Activated CD4-positive, alpha-beta T cell treated with anti-CD3 and anti-CD28 coated beads, Interleukin-2, amount 50 U/mL, for 4 hours (primary cell): ENCODE data around the gene CXCR4.
"Not testable (repeated sequence)": the region's sequence is repeated elsewhere in the genome, so short reads cannot be mapped to it uniquely, and the experiment has no call there.

Experiments used
- DNase-seq, 2 experiments: peaks; one replicate each; pipeline ENCODE4 v3.0.0-alpha.2; 2020

CXCR4 gene

DNA sequence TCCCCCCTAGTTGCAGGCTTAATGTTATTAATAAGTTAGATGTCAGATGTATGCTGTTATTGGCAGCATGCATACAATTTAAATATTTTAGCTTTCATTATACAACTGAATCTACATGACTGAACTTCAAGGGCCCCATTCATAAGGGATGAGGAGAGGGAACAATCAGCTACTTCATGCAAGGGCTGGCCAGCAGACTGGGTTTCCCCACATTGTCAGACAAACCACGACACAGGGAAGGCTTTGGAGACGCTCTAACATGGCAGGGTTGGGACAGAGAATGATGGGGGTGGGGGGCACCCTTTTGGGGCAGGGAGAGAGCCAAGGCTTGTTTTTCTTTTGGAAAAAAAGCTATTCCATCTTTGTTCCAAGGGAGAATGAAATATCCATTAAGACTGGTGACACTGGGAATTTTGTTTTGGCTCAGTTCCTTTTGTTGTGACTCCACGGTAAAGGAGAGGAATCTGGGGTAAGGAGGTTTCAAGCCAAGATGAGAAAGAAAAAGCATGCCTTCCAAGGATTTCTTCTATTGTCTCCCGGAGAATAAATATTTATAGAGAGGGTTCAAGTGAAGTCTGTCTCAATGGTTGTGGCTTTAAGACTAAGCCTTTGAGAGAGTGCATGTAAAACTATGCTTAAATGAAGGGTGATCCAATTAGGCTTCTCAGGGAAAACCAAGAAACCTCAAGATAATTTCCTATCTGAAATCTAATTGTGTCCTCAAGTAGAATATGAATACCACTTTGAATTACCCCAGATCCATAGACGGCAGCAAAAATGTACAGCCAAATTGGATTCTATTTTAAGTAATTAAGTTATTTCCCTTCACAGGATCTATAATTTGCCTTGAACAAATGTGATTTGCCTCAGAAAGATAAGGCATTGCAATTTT, 5.4 kb downstream of the CXCR4 start:
- DNase-seq, result no peak

DNA sequence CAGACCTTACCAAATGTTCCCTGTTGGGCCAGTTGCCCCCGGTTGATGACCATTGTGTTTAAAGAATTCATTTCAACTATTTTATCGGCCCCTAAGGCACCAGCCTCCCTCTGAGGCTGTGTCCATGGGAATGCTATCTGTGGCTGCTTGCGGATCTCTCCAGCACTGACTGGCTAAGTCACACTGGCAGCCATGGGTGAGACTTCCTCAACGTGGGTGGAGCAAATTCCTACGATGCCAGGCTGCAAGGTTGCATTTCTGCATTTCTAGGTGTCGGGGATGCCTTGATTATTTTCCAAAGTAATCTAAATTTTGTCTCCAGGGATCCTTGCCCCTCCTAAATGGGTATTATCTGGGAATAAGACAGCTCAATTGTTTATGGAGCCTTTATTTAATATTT, 6.2 kb downstream of the CXCR4 start:
- no peak for DNase-seq

DNA sequence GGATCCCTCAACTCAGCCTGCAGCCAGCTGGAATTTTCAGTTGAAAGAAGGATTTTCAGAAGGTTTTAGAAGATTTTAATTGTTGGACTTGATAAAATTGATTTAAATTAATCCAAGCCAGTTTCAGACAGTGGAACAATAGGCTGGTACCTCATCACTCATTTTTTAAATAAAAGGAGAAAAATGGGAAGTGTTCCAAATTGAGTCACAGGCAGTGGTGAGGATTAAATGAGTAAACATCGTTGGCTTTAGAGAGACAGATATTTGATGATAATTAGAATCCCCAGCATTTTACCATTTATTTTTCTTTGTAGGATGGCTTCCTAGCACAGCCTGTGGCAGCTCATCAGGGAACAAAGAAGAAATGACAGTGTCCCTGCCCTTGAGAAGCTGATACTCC, 7.4 kb downstream of the CXCR4 start:
- DNase-seq, result no peak

DNA sequence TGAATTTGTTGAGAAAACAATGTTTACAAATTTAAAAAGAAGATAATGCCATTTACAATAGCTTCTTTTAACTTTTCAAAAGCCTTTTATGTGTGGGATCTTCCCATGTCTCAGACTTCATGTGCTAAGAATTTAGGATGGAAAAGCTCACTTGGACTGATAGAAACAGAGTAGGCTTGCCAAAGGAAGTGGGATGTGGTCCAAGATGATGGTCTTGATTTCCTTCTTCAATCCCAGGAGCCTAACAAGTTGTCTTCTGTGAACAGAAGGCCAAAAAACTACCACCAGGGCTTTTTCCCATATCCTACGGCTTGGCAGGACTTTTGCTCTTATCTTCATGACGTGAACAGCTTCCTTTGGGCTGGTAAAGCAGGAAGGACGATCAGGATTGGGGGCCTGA, 9.5 kb downstream of the CXCR4 start:
- DNase-seq, result no peak

DNA sequence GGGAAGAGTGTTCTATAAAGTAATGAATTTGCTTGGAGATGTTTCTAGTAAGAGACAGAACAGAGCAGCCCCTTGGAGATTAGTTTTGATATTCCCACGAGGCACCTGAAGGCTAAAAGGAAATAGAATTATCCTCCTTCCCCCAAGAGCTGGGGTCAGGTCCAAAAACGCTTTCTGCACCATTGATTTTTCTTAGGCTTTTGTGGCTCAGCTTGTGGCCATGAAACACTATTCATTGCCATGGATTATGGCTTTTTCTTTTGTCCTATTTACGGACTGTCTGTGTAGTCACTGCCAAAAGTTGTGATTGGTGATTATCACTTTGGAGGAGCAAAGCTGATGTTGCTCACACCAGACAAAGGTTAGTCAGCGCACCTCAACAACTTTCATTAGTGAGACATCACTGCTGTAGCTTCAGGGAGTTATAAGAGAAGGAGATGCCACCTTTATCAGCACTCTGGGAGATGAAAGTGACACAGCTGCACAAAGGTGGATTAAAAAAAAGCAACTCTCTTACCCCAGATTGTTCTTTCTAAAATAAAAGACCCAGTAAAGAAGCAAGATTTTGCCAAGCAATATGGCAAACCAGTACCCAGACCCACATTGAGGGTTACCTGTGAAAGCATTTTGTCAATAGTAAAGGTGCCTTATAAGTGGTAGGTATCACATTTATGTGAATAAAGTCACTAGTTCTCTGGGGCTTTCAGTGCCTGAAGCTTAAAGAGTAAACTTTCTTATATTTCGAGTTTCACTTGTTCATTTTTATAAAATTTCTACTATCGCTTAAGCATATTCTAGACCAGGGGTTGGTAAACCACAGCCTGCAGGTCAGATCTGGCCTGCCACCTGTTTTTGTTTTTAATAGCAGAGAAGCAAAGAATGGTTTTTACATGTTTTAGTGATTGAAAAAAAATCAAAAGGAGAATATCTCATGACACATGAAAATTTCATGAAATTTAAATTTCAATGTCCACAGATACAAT, 10.6 kb downstream of the CXCR4 start:
- DNase-seq, result no peak

DNA sequence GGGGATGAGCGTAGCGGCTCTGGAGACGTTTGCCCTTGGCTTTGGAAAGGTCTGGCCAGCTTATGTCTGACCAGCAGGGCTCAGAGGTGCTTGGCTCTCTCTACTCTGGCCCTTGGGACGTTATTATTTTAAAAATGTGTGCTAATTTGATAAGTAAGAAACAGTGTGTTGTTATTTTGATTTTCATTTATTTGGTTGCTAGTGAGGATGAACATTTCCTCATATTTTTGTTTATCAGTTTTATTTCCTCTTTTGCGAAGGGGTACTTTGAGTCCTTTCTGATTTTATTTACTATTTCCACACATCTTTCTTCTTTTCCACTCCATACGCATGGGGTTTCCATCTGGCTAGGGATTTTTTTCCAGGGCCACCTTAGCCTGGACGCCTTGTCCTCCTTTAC, 11.4 kb downstream of the CXCR4 start:
- no peak for DNase-seq

DNA sequence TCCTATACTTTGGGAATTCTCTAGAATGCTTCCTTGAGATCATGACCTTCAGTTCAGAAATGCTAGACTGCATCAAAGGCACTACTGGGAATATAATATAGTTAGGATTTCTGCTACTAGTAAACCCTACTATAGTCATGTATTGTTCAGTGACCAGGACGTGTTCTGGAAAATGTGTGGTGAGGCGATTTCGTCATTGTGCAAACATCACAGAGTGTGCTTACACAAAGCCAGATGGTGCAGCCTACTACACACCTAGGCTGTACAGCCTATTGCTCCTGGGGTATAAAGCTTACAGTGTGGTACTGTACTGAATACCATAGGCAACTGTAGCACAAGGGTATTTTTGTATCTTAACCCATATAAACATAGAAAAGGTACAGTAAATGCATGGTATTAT, 13.0 kb downstream of the CXCR4 start:
- DNase-seq, result no peak

DNA sequence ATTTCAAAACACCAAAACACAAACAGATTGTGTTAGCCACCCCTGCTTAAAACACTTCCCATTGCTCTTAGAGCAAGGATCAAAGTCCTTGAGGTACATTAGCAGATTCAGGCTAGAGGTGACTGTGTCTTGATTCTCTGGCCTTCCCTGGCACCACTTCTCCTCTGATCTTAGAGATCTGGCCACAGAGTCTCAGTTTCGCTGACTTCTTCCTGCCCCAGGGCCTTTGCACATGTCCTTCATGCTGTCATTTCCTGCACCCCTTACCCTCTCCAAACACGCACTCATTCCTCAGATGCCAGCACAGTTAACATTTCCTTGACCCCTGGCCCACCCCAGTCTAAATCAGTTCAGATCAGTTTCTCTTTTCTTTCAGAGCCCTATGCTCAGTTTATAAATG, 16.9 kb downstream of the CXCR4 start:
- DNase-seq, result no peak

DNA sequence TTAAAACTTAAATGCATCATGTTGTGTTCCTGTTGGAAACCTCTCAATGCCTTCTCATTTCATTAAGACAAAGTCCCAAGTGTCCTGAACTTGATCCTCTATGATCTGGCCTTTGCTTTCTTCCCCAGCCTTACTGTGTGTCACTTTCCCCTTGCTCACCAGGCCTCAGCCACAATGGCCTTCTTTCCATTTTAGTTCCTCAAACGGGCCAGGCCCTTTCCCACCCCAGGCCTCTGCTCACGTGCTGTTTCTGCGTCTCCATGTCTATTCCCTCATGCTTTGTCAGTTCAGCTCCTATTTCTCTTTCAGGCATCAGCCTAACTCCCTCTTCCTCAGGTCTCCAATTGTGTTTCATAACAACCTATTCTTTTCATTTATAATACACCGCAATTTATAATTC, 19.5 kb downstream of the CXCR4 start:
- no peak for DNase-seq

DNA sequence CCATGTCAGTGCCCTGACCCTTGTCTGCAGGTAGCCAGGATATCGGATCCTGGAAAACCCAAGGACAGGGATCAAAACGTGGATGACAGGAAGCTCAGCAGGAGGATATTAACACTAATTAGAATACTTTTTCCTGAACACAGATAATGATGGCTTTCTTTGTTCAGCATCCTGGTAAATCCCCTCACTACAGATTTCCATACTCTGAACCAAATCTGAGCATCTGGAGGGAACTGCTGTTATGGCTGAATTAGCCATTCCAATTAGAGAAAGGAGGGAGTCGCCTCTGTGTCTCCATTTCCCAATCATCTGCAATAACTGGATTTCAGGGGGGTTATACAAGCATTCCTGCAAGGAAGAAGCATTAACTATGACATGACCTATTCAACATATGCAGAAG, 24.4 kb downstream of the CXCR4 start:
- no peak for DNase-seq

DNA sequence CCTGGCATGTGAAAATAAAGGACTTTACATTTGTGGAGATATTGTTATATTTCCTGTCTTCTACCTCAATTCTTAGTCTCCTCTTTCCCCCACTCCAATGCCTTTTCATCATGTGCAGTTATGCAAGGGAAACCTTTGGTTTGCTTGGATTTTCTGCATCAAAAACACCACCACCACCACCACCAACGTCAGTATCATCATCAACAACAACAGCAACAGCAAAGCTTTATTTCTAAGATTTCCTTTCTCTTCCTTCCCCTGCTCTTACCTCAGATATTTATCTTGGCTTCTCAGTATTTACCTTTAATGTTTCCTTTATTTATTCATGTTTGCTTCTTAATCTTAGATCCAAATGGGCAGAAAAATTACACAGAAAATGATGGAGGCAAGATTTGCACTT, 26.1 kb downstream of the CXCR4 start:
- no peak for DNase-seq

DNA sequence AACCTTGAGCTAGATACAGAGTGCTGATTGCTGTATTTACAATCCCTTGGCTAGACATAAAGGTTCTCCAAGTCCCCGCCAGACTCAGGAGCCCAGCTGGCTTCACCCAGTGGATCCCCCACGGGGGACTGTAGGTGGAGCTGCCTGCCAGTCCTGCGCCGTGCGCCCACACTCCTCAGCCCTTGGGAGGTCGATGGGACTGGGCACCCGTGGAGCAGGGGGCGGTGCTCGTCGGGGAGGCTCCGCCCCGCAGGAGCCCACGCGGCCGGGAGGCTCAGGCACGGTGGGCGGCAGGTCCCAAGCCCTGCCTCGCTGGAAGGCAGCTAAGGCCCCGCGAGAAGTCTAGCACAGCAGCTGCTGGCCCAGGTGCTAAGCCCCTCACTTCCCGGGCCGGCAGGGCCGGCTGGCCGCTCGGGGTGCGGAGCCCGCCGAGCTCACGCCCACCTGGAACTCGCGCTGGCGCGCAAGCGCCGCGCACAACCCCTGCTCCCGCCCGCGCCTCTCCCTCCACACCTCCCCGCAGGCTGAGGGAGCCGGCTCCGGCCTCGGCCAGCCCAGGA, 30.0 kb downstream of the CXCR4 start:
- not testable (repeated sequence) for DNase-seq

DNA sequence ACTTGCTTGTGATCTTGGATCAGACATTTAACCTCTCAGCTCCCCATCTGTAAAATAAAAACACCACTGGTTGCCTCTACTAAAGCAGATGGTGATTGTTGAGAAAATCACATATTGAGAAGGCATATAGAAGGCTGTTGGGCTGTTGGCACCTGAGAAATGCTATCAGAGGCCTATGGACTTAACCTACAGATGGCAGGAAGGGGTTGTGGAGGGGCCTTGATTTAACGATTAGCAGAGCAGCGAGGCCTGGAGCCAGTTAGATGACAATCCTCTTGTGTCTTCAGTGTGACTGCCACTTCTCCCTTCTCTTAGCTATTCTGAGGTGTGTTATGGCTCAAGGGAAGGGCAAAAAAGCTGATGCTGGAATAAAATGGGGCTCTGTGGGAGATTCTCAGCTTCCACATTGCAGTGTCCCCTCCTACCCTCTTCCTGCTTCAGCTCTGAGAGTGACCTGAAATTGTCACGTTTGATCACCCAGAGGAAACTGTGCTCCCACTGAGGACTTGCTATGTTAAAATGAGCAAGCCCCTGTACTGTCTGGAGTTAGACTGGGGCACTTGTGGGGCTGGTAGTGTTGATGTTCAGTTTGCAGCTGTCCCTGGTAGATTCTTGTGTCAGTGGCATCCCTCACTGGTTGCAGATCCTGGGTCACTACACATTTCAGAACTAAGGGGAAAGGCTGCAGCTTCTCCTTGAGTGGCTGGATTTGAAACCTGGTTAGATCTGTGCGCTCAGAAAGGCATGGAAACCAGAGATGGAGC, 31.5 kb downstream of the CXCR4 start:
- DNase-seq, result no peak

DNA sequence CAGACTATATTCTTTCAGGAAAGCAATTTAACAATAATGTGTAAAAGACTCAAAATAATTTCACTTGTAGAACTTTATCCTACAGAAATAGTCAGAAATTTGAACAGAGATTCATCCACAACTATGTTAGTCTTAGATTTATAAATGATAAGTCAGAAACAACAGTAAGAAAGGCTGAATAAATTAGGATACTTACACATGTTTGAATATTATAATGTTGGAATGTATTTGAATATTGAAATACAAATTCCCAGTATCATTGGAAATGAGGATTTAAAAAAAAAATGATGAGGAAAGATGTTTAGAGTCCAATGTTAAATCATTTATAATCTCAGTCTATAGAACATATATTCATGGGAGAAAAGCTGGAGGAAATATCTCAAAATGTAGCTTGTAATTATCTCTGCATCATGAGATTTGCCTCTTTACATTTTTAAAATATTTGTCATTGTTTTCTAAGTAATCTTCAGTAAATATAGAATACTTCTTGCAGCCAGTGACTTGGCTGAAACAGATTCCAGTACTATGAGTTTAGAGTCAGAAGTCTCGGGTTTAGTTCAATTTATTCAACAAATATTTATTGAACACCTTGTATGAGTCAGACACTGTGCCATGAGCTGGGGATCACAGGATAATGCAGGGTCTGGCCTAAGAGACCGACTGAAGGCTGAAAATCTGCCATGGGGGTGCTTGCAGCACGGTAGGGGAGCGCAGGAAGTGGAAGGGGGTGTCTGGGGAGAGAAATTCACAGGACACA, 32.3 kb downstream of the CXCR4 start:
- no peak for DNase-seq

DNA sequence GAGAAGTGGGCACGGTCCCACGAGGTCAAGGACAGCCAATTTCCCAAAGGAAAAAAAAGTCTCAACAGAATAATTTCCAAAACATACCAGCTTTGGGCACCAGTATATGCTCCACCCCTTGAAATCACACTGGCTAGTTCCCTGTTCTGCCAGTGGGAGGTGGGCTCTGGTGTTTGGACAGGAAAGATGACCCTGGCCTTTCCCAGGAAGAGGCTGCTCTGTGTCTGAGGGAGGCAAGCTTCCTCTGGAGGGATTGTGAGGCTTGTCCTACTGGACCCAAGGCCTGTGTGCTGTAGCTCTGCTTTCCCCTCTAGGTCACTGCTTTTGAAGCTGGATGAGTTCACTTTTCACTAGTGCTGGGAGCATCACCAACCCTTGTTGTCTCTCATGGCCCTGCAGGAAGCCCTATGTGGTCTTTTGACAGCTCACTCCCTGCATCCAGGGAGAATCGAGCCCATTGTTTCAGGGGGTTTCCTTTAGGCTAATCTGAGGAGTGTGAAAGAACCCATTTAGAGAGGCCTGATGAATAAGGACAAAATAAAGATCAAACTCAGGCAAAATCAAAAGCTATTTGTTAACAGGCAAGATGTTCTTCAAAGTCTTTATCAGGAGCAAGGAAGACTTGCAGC, 36.3 kb downstream of the CXCR4 start:
- DNase-seq, result no peak

DNA sequence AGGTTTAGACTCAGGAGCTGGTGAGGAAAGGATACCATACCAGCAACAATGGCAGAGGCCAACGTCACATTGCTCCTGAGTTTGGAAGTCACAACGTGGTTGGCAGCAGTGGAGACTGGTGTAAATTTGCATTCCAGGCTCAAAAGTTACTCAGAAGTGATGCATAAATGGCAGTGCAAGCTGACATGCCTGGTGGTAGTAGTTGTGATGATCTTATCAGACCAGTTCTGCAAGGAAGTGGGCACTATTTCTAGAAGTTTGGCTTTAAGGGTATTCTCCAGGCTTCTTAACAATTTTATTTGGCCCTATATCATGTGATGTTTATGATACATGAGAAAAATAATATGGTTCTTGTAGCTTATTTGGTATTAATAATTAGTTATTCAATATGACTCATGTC, 37.8 kb downstream of the CXCR4 start:
- DNase-seq, result no peak

DNA sequence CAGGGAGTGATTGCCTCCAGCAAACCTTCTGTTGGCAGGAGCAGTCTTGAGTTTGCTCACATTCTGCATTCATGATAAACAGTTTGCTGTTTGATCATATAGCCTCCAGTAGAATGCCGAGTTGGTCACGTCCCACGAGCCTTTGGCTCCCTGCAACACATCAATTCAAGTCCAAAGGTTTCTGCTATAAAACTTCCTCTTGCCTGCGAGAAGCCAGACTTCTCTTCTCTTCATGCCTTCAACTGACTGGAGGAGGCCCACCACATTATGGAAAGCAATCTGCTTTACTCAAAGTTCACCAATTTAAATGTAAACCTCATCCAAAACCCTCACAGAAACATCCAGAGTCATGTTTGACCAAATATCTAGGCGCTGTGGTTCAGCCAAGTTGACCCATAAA, 40.8 kb downstream of the CXCR4 start:
- no peak for DNase-seq

DNA sequence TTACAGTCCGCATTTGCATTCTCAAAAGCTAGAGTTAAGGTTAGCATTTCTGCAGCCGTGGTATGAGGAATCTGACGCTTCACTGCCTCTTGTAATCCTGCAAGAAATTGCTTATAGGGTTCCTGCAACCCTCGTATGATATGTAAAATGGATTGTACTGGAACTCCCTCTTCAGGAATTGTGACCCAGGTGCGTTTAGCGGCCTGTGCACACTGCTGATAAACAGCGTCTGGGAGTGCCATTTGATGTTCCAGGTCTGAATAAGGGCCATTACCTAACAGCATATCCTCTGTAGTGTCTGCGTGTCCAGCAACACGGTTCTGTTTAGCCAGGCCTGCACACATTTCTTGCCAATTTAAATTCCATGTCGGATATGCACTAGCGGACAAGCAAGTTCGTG, 42.5 kb downstream of the CXCR4 start:
- DNase-seq, result no peak

DNA sequence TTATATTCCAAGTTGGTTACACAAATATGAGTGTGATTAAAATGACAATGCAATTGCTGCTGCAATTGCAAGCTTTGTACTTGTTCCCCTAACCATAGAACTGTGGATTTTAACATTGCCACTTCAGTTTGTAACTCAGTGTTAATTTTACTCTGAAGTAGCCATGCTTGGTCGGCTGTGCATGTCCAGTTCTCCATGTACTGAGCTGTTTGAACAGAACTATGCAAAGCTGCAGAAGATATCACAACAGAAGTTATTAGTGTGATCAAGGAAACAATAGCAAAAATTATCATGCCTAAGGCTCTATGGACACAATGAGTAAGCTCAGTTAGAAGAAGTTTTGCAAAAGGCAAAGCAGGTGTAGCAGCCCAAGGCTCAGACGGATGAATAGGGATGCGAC, 45.3 kb downstream of the CXCR4 start:
- DNase-seq, result no peak

DNA sequence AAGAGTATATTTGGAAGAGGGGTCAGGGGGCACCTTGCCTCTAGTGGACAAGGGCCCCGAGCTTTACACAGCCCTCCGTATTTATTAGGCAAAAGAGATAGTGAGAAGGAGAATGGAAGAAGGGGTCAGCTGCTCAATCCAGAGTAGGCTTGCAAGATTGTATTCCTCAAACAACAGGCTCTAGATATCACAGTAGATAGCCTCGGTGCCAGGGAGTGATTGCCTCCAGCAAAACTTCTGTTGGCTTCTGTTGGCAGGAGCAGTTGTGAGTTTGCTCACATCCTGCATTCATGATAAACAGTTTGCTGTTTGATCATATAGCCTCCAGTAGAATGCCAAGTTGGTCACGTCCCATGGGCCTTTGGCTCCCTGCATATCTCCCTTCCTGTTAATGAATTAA, 46.1 kb downstream of the CXCR4 start:
- not testable (repeated sequence) for DNase-seq

DNA sequence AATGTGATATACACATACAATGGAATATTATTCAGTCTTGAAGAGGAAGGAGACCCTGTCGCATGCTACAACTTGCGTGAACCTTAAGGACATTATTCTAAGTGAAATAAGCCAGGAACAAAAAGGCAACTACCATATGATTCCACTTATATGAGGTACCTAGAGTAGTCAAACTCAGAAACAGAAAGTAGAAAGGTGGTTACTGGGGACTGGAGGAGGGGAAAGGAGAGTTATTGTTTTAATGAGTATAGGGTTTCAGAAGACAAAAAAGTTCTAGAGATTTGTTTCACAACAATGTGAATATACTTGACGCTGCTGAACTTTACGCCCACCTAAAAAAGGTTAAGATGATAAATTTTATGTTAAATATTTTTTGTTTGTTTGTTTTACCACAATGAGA, 47.0 kb downstream of the CXCR4 start:
- no peak for DNase-seq

DNA sequence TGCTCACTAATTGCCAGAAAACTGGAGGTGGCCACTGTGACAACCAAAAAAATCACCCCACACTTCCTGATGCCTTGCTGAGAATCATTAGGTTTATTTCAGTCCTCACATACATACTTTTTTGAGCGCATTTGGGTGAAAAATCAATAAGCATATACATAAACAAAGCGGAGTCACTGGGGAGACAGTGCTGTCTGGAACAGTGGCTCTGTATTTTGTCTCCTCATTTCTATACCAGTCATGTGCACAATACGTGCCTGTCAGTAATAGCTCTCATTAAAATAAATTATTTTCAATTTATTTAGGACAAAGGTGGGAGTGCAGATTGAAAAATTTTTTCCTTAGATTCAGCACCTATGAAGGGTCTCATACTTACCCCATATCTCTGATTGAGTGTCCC, 48.2 kb downstream of the CXCR4 start:
- no peak for DNase-seq
